Mucosa of descending colon (tissue), 3 donors: ENCODE measurements around the gene CD93. TPM values are rescaled to one million over a fixed set of nuclear protein-coding genes. Genes with fewer than 3 reads are reported as not detected.

Experiments used
- ATAC-seq: fragments of 200-7000 bp; cut with Tn5 transposase; one replicate; pipeline ENCODE4 v1.9.1; 2020; ENCODE audit warnings: mild to moderate bottlenecking, moderate library complexity
- DNase-seq, 3 donors: peaks; one replicate each; pipeline ENCODE4 v3.0.0-alpha.2; 2020
- H3K36me3 ChIP-seq: fragments of 200-600 bp; one replicate; pipeline ENCODE4 v1.8.0; 2021; ENCODE audit warnings: low read depth, mild to moderate bottlenecking
- H3K4me1 ChIP-seq: fragments of 200-600 bp; one replicate; pipeline ENCODE4 v1.8.0; 2021; ENCODE audit warnings: low read depth, mild to moderate bottlenecking
- H3K4me3 ChIP-seq: fragments of 200-600 bp; one replicate; pipeline ENCODE4 v1.8.0; 2021; ENCODE audit warnings: mild to moderate bottlenecking
- H3K9me3 ChIP-seq: fragments of 200-600 bp; one replicate; pipeline ENCODE4 v1.8.0; 2021; ENCODE audit warnings: mild to moderate bottlenecking
- intact Hi-C, 2 donors: fragments of 100-400 bp; cut with DNase I in 1 of 2; cut with micrococcal nuclease in 1 of 2; formaldehyde crosslinking; loops; one replicate each; pipeline versions ENCODE4 v1.11.0 to v1.11.1; 2022; cut with DNase I, micrococcal nuclease
- total RNA-seq, 3 donors: library from RNA; stranded (reverse); fragmentation: NEBNext Ultra II Directional in 2 of 3; extraction: Animal tissue kit (Norgen Biotek cat#: 25700) in 2 of 3; gene quantifications; one replicate each; pipeline versions ENCODE4 v1.2.1 to v1.2.4, GENCODE V29; 2021 to 2023
- TF ChIP-seq, protein P1 (sequence below): fragments of 200-600 bp; IDR thresholded peaks from one replicate; pipeline ENCODE4 v1.8.0; 2022; ENCODE audit warnings: antibody characterized with exemption, mild to moderate bottlenecking
- donor health status: DM: no; HTN: no; CAD: no; lungs with moderate emphysema.
- donor health status: DM: no; HTN: no; CAD: no.
- donor health status: DM: no; HTN: yes; CAD: no.

Gene CD93
- total RNA-seq, 3 donors from 2014 or later, result 7.6 to 24.2 (median 20.1) TPM

GRCh38 chr20:23042270-23042669 is 43.9 kb downstream of the CD93 start:
- TF ChIP-seq, protein P1, sequence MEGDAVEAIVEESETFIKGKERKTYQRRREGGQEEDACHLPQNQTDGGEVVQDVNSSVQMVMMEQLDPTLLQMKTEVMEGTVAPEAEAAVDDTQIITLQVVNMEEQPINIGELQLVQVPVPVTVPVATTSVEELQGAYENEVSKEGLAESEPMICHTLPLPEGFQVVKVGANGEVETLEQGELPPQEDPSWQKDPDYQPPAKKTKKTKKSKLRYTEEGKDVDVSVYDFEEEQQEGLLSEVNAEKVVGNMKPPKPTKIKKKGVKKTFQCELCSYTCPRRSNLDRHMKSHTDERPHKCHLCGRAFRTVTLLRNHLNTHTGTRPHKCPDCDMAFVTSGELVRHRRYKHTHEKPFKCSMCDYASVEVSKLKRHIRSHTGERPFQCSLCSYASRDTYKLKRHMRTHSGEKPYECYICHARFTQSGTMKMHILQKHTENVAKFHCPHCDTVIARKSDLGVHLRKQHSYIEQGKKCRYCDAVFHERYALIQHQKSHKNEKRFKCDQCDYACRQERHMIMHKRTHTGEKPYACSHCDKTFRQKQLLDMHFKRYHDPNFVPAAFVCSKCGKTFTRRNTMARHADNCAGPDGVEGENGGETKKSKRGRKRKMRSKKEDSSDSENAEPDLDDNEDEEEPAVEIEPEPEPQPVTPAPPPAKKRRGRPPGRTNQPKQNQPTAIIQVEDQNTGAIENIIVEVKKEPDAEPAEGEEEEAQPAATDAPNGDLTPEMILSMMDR, result no peak
- ATAC-seq (no peak), DNase-seq (no peak)
- Histone ChIP-seq H3K36me3 (no peaks in the 10 kb centered on the region), H3K9me3 (no peaks in the 10 kb centered on the region), H3K4me3 (no peak overlapping the region), H3K4me1 (no peaks in the 10 kb centered on the region)
- intact Hi-C loops, result no loop called here

DNA sequence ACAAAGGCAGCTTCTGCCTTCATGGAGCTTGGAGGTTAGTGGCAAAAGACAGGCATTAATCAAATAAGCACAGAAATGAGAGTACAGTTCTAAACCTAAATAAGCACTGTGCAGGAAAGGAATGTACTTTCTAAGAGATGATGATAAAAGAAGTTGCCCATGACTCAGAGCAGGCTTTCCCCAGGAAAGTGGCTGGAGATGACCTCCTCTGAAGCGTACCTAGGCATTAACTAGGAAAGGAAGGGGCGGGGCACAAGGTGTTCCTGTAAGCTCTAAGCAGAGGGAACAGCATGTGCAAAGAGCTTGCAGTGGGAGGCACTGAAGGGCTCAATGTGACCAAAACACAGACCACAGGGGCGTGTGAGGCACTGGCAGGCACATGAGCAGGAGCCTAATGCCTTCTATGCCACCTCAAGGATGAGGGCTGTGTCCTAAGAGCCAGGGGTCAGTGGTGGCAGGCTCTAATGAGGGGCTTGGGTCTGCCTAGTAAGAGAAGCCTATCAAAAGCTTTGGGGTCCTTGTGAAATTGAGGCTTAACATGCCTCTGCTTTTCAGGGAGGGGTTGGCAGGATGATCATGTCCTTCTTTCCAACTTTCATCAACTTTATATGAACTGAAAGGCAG is 46.1 kb downstream of the CD93 start:
- Histone ChIP-seq H3K4me1 (no peaks in the 10 kb centered on the region), H3K36me3 (no peaks in the 10 kb centered on the region), H3K9me3 (no peaks in the 10 kb centered on the region), H3K4me3 (no peak overlapping the region)
- intact Hi-C loops, result no loop called here
- no peak for DNase-seq
- no peak for ATAC-seq
- TF ChIP-seq, protein P1, result no peak

GRCh38 chr20:23039136-23039875 is 46.8 kb downstream of the CD93 start:
- TF ChIP-seq, protein P1, result no peak
- H3K4me3 ChIP-seq, result no peak overlapping the region
- H3K36me3 ChIP-seq, result no peaks in the 10 kb centered on the region
- DNase-seq (no peak), ATAC-seq (no peak)
- no peaks in the 10 kb centered on the region for H3K4me1 ChIP-seq
- H3K9me3 ChIP-seq, result no peaks in the 10 kb centered on the region
- intact Hi-C loops, result no loop called here

DNA sequence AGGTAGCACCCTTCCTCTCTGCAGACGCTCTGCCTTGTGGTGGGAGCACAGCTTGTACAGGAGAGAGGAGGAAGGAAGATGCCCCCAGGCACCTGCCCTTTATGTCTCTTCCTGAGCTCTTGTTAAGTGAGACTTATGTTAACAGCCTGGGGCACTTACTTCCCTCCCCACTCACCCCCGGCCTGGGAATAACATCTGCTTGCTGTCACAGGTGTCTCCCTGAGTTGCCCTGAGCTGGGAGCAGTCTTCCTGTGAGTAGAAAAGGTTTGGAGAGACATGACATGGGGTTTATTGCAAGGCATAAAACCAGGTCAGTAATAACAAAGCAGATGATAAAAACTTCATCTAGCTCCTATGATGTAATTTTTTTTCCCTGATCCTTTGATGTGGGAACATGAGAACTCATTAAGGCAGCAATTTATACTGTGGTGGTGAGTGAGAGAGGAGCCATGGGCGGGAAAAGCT is 49.1 kb downstream of the CD93 start:
- no peak overlapping the region for H3K4me3 ChIP-seq
- ATAC-seq (no peak), DNase-seq (no peak)
- no peaks in the 10 kb centered on the region for H3K9me3 ChIP-seq
- H3K4me1 ChIP-seq, result no peaks in the 10 kb centered on the region
- H3K36me3 ChIP-seq, result no peaks in the 10 kb centered on the region
- TF ChIP-seq, protein P1, result no peak
- intact Hi-C loops, result no loop called here

GRCh38 chr20:23036371-23036770 is 49.8 kb downstream of the CD93 start:
- TF ChIP-seq, protein P1, result no peak
- H3K4me3 ChIP-seq, result no peak overlapping the region
- H3K4me1 ChIP-seq, result no peaks in the 10 kb centered on the region
- no peaks in the 10 kb centered on the region for H3K9me3 ChIP-seq
- intact Hi-C loops, result no loop called here
- no peak for ATAC-seq
- no peaks in the 10 kb centered on the region for H3K36me3 ChIP-seq
- no peak for DNase-seq
